Measurements from ENCODE around the gene CNPY3.
"Not testable (repeated sequence)": the region's sequence is repeated elsewhere in the genome, so short reads cannot be mapped to it uniquely, and the experiment has no call there.

CNPY3 gene

DNA sequence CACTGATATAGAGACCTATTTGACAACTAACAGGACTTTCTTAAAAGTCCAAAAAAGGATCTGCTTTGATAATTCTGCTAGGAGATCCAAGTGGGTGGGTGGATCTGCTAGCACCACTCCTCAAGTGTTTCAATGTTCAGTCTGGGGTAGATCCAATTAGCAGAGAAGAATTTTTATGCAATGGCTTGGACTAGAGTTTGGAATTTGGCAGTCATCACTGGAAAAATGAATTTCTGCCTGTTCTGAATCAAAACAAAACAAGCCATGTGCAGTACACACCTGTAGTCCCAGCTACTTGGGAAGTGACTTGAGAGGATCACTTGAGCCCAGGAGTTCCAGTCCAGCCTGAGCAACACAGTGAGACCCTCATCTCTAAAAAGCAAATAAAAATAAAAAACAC is 18.7 kb downstream of the CNPY3 start:
- no peak overlapping the region for H3K4me3 ChIP-seq (ENCODE audit: low read depth, low read length)
- TF ChIP-seq CTCF (IDR thresholded peaks at IDR 0.05; ENCODE audit: borderline replicate concordance, insufficient read depth, low read depth, low read length), result no peak

DNA sequence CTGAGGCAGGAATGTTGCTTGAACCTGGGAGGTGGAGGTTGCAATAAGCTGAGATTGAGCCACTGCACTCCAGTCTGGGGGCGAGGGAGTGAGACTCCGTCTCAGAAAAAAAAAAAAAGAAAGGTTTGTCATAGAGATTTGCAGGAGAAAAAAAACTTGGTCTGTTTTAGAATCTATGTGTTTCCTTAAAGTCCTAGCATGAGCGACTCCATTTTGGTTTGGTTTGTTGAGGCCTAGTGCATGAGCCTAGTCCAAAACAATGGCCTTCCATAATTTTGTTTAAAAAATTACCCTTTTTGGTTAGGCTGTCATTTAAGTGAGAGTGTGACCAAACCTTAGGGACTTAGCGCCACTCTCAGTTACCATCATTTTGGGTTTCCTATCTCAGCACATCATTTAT is 23.1 kb downstream of the CNPY3 start:
- H3K4me3 ChIP-seq (ENCODE audit: low read depth, low read length), result no peak overlapping the region
- no peak for TF ChIP-seq CTCF (IDR thresholded peaks at IDR 0.05; ENCODE audit: borderline replicate concordance, insufficient read depth, low read depth, low read length)

GRCh38 chr6:42954405-42954804 is 25.1 kb downstream of the CNPY3 start:
- H3K4me3 ChIP-seq (ENCODE audit: low read depth, low read length), result not testable (repeated sequence)

- no peak for TF ChIP-seq CTCF (IDR thresholded peaks at IDR 0.05; ENCODE audit: borderline replicate concordance, insufficient read depth, low read depth, low read length)
- H3K4me3 ChIP-seq (ENCODE audit: low read depth, low read length), result no peak overlapping the region
Measured at GRCh38 chr6:42958125-42958524, 28.8 kb downstream of the CNPY3 start.

- no peak overlapping the region for H3K4me3 ChIP-seq (ENCODE audit: low read depth, low read length)
- no peak for TF ChIP-seq CTCF (IDR thresholded peaks at IDR 0.05; ENCODE audit: borderline replicate concordance, insufficient read depth, low read depth, low read length)
Measured at GRCh38 chr6:42959917-42960242, 30.6 kb downstream of the CNPY3 start.

GRCh38 chr6:42960243-42961019 is 31.2 kb downstream of the CNPY3 start, which contains the start of gene GNMT:
Gene GNMT, plus strand, starts transcription at chr6:42960754. Its CDS starts 14 bp downstream, at chr6:42960768.
- no peak for TF ChIP-seq CTCF (IDR thresholded peaks at IDR 0.05; ENCODE audit: borderline replicate concordance, insufficient read depth, low read depth, low read length)
- H3K4me3 ChIP-seq (ENCODE audit: low read depth, low read length), result no peak within 1 kb of the TSS

- TF ChIP-seq CTCF (IDR thresholded peaks at IDR 0.05; ENCODE audit: borderline replicate concordance, insufficient read depth, low read depth, low read length), result no peak
- no peak overlapping the region for H3K4me3 ChIP-seq (ENCODE audit: low read depth, low read length)
Measured at GRCh38 chr6:42961020-42961470, 31.8 kb downstream of the CNPY3 start.

Measured in GM12875 (cell line).